Measurements from ENCODE around the gene HLTF.
A peak's percentile ranks its signal among the peaks of the same experiment; 100 is the strongest.

The HLTF gene

DNA sequence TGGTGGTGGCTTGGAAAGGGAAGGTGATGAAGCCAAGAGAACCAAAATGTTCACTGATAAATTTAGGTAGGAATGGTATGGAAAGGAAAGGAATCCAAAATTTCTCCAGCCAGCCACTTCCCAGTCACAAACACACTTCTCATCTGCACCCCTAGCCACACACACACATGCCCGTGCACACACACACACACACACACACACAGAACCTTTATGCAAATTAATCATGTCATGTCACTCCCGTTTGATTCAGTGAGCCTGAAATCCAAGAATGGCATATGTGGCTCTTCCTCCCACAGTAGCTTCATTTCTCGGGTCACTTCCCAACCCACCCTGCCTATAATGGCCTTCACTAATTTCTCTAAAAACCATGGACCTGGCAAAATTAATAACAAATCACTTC is 3.1 kb upstream of the HLTF start:
- DNase-seq (ENCODE audit: low read depth): no peak

DNA sequence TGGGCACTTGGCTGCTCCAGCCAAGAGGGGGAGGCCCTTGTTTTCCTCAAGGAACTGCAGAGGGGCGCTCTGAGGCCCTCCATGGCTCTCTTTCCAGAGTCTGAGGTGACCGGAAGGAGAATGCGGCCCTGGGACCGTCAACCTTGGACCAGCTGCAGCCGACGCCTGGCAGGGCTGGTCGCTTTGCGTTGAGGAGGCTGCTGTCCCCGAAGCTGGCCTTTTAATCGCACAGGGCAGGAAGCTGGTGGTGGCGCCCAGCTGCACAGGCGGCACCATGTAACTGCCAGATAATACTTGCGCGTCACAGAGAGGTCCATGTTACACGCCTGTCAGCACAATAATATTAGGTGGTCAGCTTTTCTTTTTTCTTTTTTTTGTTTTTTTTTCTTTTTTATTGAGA is 875 bp upstream of the HLTF start:
- no peak for DNase-seq (ENCODE audit: low read depth)

DNA sequence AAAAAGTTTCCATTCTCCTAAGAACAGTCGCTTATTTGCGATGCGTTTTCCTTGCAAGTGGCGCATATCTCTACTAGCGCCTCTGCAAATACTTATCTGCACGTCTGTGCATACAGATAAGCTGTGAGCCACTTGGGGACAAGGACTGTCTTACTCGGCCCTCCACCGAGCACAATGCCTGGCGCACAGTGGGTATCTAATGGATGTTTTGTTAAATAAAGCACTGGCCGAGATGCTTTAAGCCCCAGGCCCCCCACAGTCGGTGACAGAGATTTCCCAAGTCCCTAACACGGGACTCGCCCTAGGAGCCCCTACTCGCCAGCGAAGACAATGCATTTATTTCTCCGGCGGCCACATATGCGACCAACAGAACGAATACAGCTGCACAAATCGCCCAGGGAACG is 503 bp downstream of the HLTF start:
- DNase-seq (ENCODE audit: low read depth): no peak

DNA sequence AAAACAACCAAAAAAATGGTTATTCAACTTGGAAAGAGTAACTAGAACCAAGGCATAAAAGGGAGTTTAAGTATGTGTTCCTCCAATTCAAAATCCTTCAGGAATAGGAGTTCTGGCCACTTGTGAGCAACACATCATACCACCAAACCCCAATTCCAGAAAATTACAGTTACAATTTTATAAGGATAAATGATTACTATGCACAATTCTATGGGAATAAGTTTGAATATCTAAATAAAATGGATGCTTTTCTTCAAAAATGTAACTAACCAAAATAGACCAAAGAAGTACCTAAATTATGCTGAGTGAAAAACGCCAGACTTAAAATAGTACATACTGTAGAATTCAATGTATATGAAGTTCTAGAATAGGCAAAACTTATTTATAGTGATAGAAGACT is 4.6 kb downstream of the HLTF start:
- no peak for DNase-seq (ENCODE audit: low read depth)

DNA sequence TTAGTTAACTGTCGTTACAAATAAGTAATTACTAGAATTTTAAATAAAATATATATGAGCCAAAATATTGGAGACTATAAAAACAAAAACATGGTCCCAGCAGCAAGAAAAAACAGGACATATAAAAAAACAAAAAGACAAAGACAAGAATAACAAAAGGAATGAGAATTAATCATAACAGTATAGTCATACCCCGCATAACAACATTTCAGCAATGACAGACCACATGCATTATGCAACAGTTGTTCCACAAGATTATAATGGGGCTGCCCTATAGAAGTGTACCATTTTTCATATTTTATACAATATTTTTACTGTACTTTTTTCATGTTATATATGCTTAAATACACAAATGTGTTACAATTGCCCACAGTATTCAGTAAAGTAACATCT is 5.6 kb downstream of the HLTF start:
- DNase-seq (ENCODE audit: low read depth): no peak

DNA sequence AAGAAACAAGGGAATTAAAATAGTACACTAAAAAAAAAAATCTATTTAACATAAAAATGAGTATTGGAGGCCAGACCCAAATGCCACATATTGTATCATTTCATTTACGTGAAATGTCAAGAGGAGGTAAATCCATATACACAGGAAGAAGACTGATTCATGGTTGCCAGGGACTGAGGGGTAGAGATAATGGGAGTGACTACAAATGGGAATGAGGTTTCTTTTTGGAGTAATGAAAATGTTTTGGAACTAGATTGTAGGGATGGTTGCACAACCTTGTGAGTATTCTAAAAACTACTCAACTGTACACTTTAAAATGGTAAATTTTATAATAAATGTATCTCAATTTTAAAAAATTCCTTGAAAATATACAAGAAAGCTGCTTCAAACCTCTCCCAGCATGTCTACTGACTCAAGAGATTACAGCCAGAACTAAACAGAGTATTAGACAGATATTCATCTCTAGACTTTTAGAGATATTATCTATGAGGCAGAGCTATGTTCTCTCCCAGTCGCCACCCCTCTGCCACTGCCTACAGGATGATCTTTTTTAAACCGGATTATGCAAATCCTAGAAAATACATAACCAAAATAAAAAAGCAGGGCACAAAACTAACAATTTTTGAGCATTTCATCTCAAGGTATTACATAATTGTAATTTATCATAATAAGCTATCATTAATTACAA is 6.2 kb downstream of the HLTF start:
- no peak for DNase-seq (ENCODE audit: low read depth)

DNA sequence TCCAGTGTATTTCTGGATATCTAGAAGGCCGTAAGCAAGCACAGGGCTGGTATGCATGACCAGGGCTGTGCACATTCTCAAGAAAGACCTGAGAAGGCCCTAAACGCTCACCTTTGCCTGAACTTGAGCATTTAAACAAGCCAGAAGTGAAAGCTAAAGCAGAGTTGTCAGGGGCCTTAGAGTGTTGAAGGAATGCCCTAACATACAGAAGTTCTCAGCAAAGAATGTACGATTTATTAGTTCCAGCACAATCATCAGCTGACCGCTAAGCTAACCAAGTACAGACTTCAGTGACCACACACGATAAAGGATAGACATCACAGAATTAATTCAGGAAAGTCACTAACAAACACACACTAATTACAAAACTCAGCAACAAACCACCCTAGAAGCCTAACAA is 8.7 kb downstream of the HLTF start:
- peak; percentile 25 for DNase-seq (ENCODE audit: low read depth)

DNA sequence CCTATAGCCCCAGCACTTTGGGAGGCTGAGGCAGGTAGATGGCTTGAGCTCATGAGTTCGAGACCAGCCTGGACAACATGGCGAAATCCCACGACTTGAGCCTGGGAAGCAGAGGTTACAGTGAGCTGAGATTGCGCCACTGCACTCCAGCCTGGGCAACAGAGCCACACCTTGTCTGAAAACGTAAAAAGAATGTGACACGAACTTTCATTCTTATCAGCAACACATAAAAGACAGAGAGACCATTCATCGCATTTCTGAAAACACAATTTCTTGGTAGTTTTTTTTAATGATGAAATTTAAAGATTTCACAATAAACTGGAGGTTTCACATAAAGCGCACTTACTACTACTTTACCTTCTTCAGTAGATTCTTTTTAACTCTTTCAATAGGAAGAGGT is 18.4 kb downstream of the HLTF start:
- DNase-seq (ENCODE audit: low read depth): no peak

DNA sequence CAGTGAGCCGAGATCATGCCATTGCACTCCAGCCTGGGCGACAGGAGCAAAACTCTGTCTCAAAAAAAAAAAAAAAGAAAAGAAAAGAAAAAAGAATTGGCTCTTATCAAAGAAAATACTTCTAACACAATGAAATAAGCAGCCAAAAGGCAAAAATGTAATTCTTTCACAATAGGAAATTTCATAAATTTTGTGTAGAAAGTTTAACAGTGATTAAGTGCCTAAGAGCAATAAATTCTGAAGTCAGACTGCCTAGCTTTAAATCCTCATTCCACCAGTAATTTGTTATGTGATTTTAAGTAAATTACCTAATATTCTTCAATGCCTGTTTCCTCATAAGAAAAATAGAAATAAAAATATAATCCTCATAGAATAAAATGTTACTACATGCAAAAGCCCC is 24.6 kb downstream of the HLTF start:
- DNase-seq (ENCODE audit: low read depth): no peak

DNA sequence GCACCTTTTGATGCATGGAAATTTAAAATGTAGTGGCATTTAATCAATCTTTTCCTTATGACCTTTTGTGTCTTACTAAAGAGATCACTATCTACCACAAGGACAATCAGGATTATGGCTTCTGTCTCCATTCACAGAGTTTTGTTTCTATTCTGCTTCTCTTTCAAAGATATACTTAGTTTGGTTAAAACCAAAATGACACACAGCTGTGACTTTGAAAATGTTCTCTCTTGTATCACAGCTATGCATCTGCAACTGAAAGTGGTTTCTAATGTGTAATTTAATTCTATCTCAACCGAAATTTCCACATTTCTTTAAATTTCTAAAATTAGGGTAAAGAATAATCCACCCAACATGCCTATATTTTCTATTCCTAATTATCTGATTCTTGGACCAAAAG is 27.7 kb downstream of the HLTF start:
- DNase-seq (ENCODE audit: low read depth): no peak

DNA sequence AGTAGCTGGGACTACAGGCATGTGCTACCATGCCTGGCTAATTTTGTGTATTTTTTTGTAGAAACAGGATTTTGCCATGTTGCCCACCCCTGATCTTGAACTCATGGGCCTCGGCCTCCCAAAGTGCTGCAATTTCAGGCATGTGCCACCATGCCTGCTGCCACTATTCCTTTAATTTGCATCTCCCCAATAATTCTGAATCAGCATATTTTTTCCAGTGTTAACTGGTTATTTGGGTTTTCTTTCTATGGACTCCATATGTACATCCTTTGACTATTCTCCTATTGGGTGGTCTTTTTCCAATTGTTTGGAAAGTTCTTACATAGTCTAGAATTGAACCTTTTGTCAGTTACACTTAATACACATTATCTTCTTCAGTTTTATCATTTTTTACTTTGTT is 28.1 kb downstream of the HLTF start:
- DNase-seq (ENCODE audit: low read depth): no peak

DNA sequence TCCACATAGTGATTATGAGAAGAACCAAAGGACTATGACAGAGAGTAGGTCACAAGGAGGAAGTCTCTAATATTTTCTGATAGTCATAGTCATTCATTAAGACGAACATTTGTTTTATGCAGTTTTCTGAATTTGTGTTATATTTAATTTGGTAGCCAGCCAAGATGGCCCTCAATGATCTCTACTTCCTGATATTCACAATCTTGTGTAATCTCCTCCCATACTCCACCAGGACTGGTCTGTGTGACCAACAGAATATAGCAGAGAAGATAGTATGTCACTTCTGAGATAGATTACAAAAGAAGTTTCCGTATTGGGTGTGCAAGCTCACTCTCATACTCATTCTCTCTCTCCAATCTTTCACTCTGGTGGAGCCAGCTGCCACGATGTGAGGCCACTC is 30.8 kb downstream of the HLTF start:
- no peak for DNase-seq (ENCODE audit: low read depth)

DNA sequence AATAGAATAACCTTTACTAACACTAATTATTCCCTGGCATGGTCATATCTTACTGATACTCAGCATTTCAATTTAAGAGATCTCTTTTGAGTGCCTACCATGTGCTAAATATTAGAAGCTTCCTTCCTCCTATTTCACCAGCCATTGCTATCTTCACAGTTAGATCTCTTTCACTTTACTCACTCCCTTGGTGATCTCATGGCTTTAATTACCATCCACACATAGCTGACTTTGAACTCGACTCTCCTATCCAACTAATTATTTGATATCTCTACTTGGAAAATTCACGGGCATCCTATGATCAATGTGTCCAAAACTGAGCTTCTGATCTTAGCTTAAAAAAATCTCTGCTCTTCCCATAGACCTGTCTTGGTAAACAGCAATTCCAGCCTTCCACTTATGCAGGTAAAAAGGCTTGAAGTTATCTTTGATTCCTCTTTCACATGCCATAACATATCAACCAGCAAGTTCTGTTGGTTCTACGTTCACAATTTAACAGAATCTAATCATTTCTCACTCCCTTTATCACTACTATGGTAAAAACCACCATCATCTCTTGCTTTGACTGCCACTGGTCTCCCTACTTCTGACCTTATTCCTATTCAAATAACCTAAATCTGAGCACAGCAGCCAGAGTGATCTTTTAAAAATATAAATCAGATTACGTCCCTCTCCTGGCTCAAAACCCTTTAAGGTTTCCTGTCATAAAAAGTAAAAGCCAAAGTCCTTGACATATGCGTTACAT is 41.8 kb downstream of the HLTF start:
- no peak for DNase-seq (ENCODE audit: low read depth)

DNA sequence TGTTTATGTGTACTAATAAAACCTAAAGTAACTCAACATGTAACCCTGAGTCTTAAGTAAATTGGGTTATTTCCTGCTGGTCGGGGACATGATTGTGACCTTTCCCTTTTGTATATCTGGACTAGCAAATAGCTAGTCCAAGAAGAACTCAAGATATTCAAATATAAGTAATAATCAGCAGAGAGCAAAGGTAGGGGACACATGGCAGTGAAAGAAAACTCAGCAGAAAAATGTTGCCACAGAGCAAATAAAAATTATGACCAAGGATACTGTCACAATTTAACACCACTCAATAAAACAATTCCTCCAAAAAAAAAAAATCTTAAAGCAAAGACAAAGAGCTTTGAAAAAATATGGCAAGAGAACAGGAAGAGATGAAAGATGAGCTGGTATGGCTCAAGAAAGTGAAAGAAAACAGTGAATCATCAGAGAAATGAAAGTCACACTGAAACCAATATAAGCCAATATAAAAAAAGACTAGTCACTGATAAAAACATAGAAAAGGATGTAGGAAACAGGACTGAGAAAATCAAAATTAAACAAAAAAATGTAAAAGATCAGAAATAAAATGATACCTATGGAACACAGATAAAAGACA is 43.4 kb downstream of the HLTF start:
- peak; percentile 10 for DNase-seq (ENCODE audit: low read depth)

DNA sequence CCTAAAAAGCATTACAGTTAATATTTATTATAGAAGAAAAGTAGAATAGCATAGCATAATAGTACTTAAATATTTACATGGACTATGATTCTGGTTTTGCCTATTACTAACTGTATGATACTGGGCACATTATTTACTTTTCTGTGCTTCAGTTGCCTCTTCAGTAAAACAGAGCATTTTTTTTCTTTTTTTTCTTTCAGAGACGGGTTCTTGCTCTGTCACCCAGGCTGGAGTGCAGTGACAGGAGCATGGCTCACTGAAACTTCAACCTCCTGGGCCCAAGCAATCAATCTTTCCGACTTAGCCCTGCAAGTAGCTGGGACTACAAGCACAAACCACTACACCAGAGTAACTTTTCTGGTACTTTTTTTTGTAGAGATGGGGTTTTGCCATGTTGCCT is 48.0 kb downstream of the HLTF start:
- DNase-seq (ENCODE audit: low read depth): no peak

DNA sequence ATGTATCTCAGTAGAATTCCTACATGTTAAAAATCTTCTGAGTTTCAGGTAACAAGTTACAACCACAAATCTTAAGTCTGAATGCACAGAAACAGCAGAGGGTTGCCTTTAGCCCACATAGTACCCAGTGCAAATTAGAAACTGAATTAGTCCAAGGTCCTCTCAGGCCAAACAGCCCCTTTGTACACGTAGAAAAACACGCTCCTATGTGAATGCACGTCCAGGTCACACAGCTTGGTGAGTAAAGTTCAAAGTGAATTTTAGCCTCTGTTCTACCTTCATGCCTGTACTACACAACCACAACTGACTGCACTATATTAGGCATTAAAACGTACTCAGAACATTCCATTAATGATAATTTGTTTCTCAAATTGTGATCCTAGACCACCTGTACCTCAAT is 48.6 kb downstream of the HLTF start:
- no peak for DNase-seq (ENCODE audit: low read depth)

DNA sequence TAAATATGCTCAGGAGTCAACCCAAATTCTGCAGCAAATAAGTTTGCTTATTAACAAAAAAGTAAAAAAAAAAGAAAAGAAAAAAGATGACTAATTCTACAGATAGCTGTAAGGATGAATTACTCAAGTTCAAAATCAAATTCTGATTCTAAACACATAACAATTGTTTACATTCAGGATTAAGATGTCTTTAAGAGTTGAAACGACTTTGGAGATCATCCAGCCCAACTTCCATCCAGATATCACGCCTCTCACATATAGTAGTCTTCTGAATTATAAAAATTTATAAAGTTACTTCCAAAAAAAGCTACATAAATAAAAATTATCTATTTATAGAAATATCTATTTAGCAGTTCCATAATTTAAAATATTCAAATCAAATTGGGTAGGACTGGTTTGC is 55.2 kb downstream of the HLTF start:
- no peak for DNase-seq (ENCODE audit: low read depth)

DNA sequence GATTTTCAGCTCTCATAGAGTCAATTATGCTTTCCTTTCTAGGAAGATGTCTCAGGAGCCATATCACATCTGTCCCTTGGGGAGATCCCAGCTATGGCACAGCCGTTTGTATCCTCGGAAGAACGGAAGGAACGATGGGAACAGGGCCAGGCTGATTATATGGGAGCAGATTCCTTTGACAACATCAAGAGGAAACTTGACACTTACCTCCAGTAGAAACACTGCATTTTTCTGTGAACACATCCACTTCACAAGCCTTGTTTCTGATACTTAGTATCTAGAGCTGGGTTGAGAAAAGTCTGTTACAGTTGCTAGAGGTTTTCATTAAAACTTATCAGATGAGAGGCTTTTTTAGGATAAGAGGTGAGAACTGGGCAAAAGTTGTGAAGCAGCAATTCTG is 59.6 kb downstream of the HLTF start:
- no peak for DNase-seq (ENCODE audit: low read depth)

DNA sequence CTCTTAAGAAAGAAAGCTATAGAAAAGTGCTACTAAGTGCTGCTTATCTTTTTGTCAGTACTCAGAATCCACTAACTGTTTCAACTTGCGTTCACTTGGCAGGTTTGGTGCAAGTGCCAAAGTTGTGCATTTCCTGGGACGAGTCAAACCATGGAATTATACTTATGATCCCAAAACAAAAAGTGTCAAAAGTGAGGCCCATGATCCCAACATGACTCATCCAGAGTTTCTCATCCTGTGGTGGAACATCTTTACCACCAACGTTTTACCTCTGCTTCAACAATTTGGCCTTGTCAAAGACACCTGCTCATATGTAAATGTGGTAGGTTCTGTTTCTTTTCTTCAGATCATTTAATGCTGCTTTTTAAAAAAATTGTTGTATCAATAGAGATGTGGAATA is 62.4 kb downstream of the HLTF start:
- DNase-seq (ENCODE audit: low read depth): no peak

DNA sequence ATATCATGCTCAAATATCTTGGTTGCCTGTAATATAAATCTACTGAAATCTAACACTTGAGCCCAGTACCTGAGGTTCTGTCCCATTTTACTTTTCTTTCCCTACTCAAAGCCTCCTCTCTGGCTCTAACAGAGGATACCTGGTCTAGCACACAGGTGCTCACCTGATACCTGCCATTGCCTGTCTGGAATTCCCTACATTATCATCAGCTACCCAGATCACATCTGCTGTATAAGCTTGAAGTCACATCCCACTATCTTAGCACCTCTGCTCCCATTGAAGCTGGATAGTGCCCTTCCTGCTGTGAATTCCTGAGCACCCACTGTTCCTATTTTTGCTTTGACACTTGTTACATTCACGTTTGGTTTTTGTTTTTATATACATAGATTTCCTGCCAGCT is 64.5 kb downstream of the HLTF start:
- no peak for DNase-seq (ENCODE audit: low read depth)

DNA sequence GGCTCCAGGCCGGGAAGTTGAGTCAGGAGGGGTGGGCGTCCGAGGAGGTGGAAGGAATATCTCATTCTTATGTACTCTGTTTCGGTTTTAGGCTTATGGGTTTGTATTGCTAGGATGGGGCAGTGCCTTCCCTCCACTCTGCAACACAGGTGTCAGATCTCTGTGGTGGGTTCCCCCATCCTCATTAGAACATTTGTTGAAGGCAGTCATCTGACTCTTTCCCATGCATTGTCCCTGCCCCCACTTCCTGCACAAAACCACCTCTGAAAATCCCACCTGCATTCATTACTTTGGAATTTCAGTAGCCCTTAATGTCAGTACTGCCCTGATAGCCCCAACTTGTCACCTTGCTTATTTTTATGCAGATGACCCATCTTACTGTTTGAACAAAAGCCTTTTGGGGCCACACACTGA is 65.5 kb downstream of the HLTF start:
- DNase-seq (ENCODE audit: low read depth): no peak

DNA sequence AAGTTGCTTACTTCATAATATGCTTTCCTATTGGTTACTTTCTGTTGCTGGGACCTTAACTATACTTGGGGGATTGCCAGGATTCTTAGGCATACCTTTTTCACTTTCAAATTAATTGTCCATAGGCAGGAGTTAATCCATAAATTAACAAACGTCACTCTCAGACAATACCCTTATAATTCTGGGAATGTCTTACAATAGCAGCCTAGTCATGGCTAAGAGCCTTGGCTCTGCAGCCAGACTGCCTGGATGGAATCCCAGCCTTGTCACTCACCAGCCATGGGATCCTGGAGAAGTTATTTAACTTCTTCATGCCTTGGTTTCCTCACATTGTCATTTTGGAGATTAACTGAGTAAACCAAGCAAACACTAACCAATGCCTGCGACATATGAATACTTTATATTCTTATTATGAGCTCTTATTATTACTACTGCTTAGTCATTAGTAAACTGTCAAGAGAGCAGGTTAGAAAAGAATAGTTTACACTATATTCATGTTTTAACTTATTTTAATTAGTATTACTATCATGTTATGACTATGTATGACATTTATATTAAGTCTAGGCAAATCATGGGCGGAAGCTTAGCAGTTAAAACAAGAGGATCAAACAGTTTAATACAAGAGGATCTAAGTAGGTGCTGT is 66.0 kb downstream of the HLTF start:
- no peak for DNase-seq (ENCODE audit: low read depth)

DNA sequence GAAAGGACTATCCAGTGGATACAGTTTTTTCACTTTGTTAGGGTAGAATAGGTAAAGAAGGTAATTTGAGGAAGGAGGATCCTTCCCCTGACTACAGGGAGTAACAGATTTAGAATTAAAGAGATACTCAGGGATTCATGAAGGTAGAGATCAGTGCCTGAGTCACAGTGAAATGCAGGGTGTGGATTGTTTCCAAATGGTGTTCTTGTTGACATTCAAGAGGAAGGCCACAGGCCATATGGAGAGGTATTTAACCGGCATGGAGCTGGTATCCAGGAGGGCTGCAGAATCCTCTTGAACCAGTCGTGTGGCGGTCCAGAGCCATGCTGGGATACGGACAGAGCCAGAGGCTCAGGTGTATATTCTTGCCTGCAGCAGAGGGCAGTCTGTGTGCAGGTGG is 66.8 kb downstream of the HLTF start:
- no peak for DNase-seq (ENCODE audit: low read depth)

All from GM04504 (cell line).